Measurements from ENCODE around the gene ZBTB16.

GRCh38 chr11:114237321-114238280 lies 178.1 kb downstream of the ZBTB16 start:
- no peak for TF ChIP-seq POLR2A (IDR thresholded peaks at IDR 0.05)
- no peak for TF ChIP-seq CTCF (IDR thresholded peaks at IDR 0.05)

Data from uterus (tissue), 2 donors.